Keratinocyte (primary cell): ENCODE data around the gene ARID1B. TPM values are rescaled to one million over a fixed set of nuclear protein-coding genes. Genes with fewer than 3 reads are reported as not detected.

Source experiments
- DNase-seq: peaks from one replicate; pipeline ENCODE4 v3.0.0-alpha.2; 2011; ENCODE audit warnings: low read depth, missing footprints, low spot score
- FAIRE-seq: peaks from 2 replicates; lab custom pipeline; 2011; peaks lifted over from hg19 to GRCh38; lab: Jason Lieb, UNC
- H2AFZ ChIP-seq: 2 replicates; pipeline ENCODE4 v1.6.0; 2012; ENCODE audit warnings: low read length, control low read depth, inconsistent platforms; ENCODE audit not compliant: control insufficient read depth
- H3K27ac ChIP-seq: 2 replicates; pipeline ENCODE4 v1.5.1; 2011; ENCODE audit warnings: low read length; ENCODE audit not compliant: control insufficient read depth, insufficient read depth
- H3K27me3 ChIP-seq: 3 replicates; pipeline ENCODE4 v1.6.0; 2011; ENCODE audit warnings: low read length; ENCODE audit not compliant: control insufficient read depth, insufficient read depth; ENCODE audit errors: extremely low read depth
- H3K36me3 ChIP-seq, 2 experiments: 2 replicates in 1 of 2; 3 replicates in 1 of 2; pipeline ENCODE4 v1.5.1; 2011; ENCODE audit warnings: low read length in 2 of 2, mild to moderate bottlenecking in 1 of 2; ENCODE audit not compliant: control insufficient read depth in 2 of 2, insufficient read depth in 2 of 2; ENCODE audit errors: extremely low read depth in 1 of 2
- H3K4me1 ChIP-seq: 3 replicates; pipeline ENCODE4 v1.5.1; 2011; ENCODE audit warnings: low read length; ENCODE audit not compliant: control insufficient read depth, insufficient read depth; ENCODE audit errors: extremely low read depth
- H3K4me2 ChIP-seq: 3 replicates; pipeline ENCODE4 v1.6.0; 2011; ENCODE audit warnings: low read depth, low read length; ENCODE audit not compliant: control insufficient read depth, insufficient read depth; ENCODE audit errors: extremely low read depth
- H3K4me3 ChIP-seq, 3 experiments: fragments of 200-600 bp in 1 of 3; sonication (generic) in 1 of 3; 2 replicates in 2 of 3; 3 replicates in 1 of 3; pipeline ENCODE4 v1.5.1; 2011 to 2016; ENCODE audit warnings: low read length in 3 of 3, mild to moderate bottlenecking in 3 of 3, control low read depth in 2 of 3, inconsistent platforms in 1 of 3, low read depth in 1 of 3, mixed read lengths in 1 of 3, mixed run types in 1 of 3, moderate library complexity in 1 of 3; ENCODE audit not compliant: control insufficient read depth in 2 of 3, insufficient read depth in 2 of 3; ENCODE audit errors: extremely low read depth in 1 of 3
- H3K79me2 ChIP-seq: 2 replicates; pipeline ENCODE4 v1.6.0; 2012; ENCODE audit warnings: low read length; ENCODE audit not compliant: control insufficient read depth, insufficient read depth
- H3K9ac ChIP-seq: 3 replicates; pipeline ENCODE4 v1.6.0; 2011; ENCODE audit warnings: low read length; ENCODE audit not compliant: control insufficient read depth, insufficient read depth; ENCODE audit errors: extremely low read depth
- H3K9me1 ChIP-seq: 3 replicates; pipeline ENCODE4 v1.6.0; 2011; ENCODE audit warnings: low read length; ENCODE audit not compliant: control insufficient read depth, insufficient read depth; ENCODE audit errors: extremely low read depth
- H3K9me3 ChIP-seq: 2 replicates; pipeline ENCODE4 v1.5.1; 2012; ENCODE audit warnings: low read depth, low read length; ENCODE audit not compliant: control insufficient read depth
- H4K20me1 ChIP-seq: 3 replicates; pipeline ENCODE4 v1.6.0; 2011; ENCODE audit warnings: low read length; ENCODE audit not compliant: control insufficient read depth, insufficient read depth; ENCODE audit errors: extremely low read depth
- EZH2 ChIP-seq: IDR thresholded peaks from one replicate; pipeline ENCODE4 v1.6.1; 2012; ENCODE audit warnings: inconsistent platforms, mild to moderate bottlenecking, low read length, moderate library complexity
- dilution Hi-C: fragments of 300-500 bp; cut with MboI; formaldehyde crosslinking; loops from one replicate; pipeline ENCODE4 v1.7.0; 2020; ENCODE audit warnings: low sequenced_read_pairs; ENCODE audit not compliant: extremely low pct_ligation_motif_present
- polyA plus RNA-seq, 5 experiments: library from polyadenylated mRNA; depleted of rRNA in 3 of 5; stranded (reverse) in 3 of 5; stranded (forward) in 1 of 5; unstranded in 1 of 5; fragments of >200 nt; gene quantifications; 1 replicate in 1 of 5; 2 replicates in 3 of 5; 3 replicates in 1 of 5; pipeline versions ENCODE4 v1.2.1 to v1.2.3, GENCODE V29; 2011 to 2012; ENCODE audit warnings: missing spikeins in 2 of 5, low read depth in 1 of 5, low replicate concordance in 1 of 5
- TF ChIP-seq, protein P1 (sequence below), 3 experiments: IDR thresholded peaks in 1 of 3; conservative IDR thresholded peaks in 1 of 3; optimal IDR thresholded peaks in 1 of 3; 2 replicates in 2 of 3; 3 replicates in 1 of 3; pipeline versions ENCODE3 to v1.5.1; 2011; ENCODE audit warnings: low read length in 3 of 3, mild to moderate bottlenecking in 3 of 3, moderate library complexity in 2 of 3, control low read depth in 1 of 3, inconsistent platforms in 1 of 3; ENCODE audit not compliant: insufficient read depth in 2 of 3; ENCODE audit errors: extremely low read depth in 1 of 3

The ARID1B gene
- polyA plus RNA-seq, 1 donor (not counting 4 experiments of a cell fraction or from before 2014, with no cell fraction given) = 14.9 TPM

DNA sequence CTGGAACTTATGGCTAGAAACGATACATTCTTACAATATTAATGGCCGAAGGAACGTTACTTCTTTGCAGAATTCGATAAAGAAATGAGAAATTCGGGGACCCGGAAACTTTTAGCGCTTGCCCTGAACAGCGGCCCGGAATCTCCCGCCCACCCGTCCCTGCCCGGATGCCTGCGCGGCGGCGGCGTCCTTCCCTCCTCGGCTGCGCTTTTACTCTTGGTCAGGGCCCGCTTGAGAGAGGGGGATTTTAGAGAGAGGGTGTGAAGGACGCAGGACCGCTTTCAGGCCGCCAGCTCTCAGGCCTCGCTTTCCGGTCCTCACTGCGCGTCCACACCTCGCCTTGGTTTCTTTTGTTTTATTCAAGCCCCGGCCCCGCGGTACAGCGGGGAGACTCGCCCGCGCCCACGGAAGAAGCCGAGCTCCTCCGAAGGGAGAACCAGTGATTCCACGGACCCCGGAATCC, 243.7 kb downstream of the ARID1B start:
- Histone ChIP-seq H3K79me2 (peaks cover 32% of the 10 kb centered on the region), H4K20me1 (no peaks in the 10 kb centered on the region), H3K9me1 (no peaks in the 10 kb centered on the region), H3K4me2 (peak overlapping the region; percentile 99), H3K4me3 (peak overlapping the region; percentile 69 to 87 (median 80)), H3K9me3 (no peaks in the 10 kb centered on the region), H3K27ac (peak overlapping the region; percentile 98), H3K36me3 (no peaks in the 10 kb centered on the region), H3K9ac (peak overlapping the region; percentile 98), H2AFZ (peak overlapping the region; percentile 60), H3K27me3 (no peaks in the 10 kb centered on the region), H3K4me1 (peaks cover 30% of the 10 kb centered on the region)
- DNase-seq = no peak
- dilution Hi-C loops = no loop called here
- TF ChIP-seq EZH2 = no peak
- TF ChIP-seq, protein P1, sequence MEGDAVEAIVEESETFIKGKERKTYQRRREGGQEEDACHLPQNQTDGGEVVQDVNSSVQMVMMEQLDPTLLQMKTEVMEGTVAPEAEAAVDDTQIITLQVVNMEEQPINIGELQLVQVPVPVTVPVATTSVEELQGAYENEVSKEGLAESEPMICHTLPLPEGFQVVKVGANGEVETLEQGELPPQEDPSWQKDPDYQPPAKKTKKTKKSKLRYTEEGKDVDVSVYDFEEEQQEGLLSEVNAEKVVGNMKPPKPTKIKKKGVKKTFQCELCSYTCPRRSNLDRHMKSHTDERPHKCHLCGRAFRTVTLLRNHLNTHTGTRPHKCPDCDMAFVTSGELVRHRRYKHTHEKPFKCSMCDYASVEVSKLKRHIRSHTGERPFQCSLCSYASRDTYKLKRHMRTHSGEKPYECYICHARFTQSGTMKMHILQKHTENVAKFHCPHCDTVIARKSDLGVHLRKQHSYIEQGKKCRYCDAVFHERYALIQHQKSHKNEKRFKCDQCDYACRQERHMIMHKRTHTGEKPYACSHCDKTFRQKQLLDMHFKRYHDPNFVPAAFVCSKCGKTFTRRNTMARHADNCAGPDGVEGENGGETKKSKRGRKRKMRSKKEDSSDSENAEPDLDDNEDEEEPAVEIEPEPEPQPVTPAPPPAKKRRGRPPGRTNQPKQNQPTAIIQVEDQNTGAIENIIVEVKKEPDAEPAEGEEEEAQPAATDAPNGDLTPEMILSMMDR (optimal IDR thresholded peaks at IDR 0.05 in 1 of 3, IDR thresholded peaks at IDR 0.05 in 1 of 3, conservative IDR thresholded peaks at IDR 0.05 in 1 of 3; ENCODE audit: extremely low read depth in 1 of 3, insufficient read depth in 2 of 3, low read length in 3 of 3) = no peak
- FAIRE-seq = no peak

DNA sequence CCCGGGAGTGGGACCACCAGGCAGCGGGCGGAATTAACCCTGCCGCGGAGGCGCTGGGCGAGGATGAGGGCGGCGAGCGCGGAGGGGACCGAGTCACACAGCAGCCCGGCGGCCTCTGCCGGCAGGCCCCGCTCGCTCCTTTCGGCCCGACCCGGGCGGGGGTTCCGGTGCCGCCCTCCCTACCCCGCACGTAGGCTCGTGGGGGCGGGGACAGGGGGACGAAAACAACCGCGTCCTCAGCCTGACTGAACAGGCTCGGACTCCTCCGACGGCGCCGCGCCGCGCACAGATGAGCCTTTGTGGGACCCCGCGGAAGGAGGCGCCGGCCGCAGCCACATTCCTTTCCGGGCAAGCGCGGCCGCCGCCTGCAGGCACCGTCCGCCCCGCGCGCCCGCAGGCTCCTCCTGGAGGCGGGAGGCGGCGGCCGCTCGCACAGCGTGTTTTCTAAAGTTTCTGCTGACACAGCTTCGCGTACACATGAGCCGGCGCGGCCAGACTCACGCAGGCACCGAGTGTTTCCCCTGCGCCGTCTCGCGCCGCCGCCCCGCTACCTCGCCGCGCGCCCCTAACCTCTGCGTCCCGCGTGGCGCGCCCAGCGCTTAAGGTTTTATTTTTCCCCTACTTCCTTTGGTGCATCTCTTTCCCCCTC, 244.3 kb downstream of the ARID1B start:
- DNase-seq (no peak), FAIRE-seq (no peak)
- peak overlapping the region; percentile 69 to 87 (median 80) for H3K4me3 ChIP-seq
- H3K9ac ChIP-seq = peak overlapping the region; percentile 98
- H3K9me1 ChIP-seq = no peaks in the 10 kb centered on the region
- peak overlapping the region; percentile 98 for H3K27ac ChIP-seq
- H3K9me3 ChIP-seq = no peaks in the 10 kb centered on the region
- H4K20me1 ChIP-seq = no peaks in the 10 kb centered on the region
- peaks cover 30% of the 10 kb centered on the region for H3K4me1 ChIP-seq
- peaks cover 36% of the 10 kb centered on the region for H3K79me2 ChIP-seq
- H2AFZ ChIP-seq = peak overlapping the region; percentile 66
- H3K4me2 ChIP-seq = peak overlapping the region; percentile 99
- dilution Hi-C loops = no loop called here
- H3K36me3 ChIP-seq = no peaks in the 10 kb centered on the region
- no peaks in the 10 kb centered on the region for H3K27me3 ChIP-seq
- TF ChIP-seq, protein P1 (optimal IDR thresholded peaks at IDR 0.05 in 1 of 3, IDR thresholded peaks at IDR 0.05 in 1 of 3, conservative IDR thresholded peaks at IDR 0.05 in 1 of 3; ENCODE audit: extremely low read depth in 1 of 3, insufficient read depth in 2 of 3, low read length in 3 of 3) = peak in 2 of 3 experiments; percentile 30 to 54
- TF ChIP-seq EZH2 = no peak
